ENCODE measurements around the gene GDF2.

The GDF2 gene

DNA sequence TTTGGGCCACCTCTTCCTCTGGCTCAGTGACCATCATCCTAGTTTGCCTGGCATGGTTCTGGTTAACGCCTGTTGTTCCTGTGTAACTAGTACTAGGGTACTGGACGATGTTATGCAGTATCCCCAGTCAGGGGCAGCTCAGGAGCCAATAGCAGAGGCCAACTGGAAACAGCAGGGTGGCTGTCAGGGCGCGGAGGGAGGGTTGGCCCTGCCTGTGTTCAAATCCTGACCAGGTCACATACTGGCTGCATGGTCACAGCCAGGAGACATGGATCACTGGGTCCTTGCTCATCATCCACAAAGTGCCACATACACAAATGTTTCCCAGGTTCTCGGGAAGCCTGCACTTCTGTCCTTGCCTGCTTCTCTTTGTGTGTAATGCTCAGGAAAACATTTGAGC, 13.7 kb downstream of the GDF2 start:
- no peak for DNase-seq

DNA sequence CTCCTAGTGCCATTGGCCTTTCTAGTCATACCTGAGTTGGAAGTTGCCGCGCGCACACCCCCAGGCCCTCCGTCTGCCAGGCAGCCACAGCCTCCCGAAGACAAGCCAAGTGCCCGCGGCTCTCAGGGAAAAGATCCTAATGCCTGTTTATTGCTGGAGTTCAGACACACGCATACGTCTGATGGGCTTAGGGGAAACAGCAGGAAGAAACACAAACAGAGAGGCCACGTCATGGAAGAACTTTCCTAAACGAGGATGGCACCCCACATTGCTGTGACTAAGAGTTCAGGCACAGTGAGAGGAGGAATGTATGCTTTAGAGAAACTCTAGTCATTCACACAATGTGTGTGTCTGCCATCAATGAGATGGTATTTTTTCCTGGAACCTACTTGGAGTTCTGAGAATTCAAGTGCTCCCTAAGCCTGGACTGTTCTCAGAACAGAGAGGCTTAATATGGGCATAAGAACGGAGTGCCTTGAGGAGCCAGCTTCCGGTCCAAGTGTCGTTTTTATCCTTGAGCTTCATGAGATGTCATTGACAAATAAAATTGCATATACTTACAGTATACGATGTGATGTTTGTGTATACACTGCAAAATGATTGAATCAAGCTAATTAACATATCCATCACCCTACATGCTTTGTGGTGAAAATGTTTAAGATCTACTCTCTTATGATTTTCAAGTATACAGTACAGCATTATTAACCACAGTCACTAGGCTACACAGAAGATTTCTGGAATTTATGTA, 14.3 kb downstream of the GDF2 start:
- no peak for DNase-seq

- DNase-seq: no peak
Measured at GRCh38 chr10:47337310-47337709, 15.1 kb downstream of the GDF2 start.

DNA sequence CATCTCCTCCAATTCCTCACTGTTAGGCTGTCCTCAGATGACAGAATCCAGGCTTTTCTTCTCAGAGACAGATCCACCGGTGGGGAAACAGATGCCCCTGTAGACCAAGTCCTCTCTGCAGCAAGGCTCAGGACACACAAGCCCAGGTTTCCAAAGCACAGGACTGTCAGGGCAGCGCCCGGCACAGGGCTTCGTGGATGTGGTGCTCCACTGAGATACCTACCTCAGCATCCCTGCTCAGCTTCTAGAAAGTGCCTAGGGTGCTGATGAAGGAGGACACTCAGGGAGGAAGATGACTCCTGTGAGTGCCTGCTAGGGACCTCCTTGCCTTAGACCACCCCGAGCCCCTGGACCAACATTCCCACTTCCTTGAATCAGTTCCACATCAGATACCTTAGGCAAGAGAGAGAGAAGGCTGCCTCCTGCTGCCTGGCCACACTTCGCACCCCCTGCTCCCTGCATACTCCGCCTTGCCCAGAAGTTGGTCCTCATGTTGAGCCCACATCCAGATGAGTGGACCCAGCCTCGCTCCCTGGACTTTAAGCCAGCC, 17.0 kb downstream of the GDF2 start:
- DNase-seq: no peak

DNA sequence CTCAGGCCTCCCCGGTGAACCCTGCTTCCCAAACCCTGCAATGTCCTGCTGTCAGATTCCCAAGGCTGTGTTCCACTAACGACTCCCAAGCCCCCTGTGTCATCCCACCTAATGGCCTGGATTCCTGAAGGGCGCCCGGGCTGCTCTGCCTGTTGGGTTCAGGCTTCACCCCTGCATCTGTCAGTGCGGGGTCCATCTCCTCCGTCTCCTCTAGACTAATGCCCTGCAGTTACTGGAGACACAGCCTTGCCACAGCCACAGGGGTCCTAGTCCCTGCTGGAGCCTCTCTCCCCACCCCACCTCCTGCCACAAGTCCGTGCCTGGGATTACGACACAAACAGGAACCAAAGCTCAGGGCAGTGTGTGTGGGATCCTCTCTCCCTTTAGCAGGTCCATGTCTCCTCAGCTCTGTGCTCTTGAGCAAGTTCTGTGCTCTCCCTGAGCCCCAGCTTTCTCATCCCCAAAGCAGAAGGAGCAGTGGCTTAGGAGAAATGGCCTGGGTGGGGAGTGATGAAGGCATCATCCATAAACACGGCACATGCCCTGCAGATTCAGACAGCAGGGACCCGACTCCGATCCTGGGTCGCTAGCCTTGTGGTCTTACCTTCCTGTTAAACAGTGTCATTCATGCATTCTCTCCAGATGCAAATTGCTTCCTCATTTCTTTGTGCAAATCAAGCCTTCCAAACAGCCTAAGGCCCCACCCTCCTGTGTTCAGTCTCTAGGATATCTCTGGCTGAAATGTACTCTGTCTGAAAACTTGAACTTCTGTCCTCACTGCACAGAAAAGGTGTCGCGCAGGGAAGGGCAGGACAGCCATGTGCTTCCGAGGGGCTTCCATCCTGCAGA, 17.7 kb downstream of the GDF2 start:
- no peak for DNase-seq

GRCh38 chr10:47340608-47341170, 18.4 kb downstream of the GDF2 start:
- peak in 1 of 2 experiments; percentile 12 for DNase-seq

- DNase-seq: no peak
Measured at GRCh38 chr10:47344996-47345870, 23.0 kb downstream of the GDF2 start.

DNA sequence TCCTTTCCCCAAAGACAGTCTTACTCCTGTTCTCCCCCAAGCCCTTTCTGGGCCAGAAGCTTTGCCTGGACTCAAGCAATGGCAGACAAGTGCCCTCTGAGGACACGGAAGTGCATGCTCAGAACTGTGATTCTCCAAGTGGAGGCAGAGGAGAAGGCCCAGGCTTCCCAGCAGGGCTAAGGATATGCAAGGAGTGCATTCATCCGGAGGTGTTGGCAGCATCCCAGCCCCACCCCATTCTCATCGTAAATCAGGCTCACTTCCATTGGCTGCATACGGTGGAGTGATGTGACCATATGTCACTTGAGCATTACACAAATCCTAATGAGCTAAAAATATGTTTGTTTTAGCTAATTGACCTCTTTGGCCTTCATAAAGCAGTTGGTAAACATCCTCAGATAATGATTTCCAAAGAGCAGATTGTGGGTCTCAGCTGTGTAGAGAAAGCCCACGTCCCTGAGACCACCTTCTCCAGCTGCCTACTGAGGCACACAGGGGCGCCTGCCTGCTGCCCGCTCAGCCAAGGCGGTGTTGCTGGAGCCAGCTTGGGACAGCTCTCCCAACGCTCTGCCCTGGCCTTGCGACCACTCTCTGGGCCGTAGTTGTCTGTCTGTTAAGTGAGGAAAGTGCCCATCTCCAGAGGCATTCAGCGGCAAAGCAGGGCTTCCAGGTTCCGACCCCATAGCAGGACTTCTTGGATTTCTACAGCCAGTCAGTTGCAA, 24.5 kb downstream of the GDF2 start:
- peak; percentile 85 to 88 for DNase-seq

- DNase-seq: peak in 1 of 2 experiments; percentile 8
Measured at GRCh38 chr10:47347303-47347675, 25.0 kb downstream of the GDF2 start.

DNA sequence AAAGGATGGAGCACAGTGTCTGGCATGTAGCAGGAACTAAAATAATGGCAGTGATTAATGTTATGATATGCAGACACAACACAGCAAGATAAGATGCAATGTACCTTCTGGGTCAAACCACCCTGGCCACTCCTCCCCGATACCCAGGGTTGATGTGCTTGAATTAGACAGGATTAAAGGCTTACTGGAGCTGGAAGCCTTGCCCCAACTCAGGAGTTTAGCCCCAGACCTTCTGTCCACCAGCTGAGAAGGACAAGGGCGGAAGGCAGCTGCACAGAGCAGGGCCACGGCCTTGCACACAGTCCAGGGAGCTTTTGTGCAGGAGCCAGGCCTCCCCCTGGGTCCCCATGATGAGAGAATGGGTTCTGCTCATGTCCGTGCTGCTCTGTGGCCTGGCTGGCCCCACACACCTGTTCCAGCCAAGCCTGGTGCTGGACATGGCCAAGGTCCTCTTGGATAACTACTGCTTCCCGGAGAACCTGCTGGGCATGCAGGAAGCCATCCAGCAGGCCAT, 25.9 kb downstream of the GDF2 start, which contains the start of gene RBP3:
RBP3 (plus strand) TSS at position 226 of the 514 bp plus-strand sequence; CDS start at position 348, 122 bp downstream.
- peak; percentile 26 to 58 for DNase-seq

DNA sequence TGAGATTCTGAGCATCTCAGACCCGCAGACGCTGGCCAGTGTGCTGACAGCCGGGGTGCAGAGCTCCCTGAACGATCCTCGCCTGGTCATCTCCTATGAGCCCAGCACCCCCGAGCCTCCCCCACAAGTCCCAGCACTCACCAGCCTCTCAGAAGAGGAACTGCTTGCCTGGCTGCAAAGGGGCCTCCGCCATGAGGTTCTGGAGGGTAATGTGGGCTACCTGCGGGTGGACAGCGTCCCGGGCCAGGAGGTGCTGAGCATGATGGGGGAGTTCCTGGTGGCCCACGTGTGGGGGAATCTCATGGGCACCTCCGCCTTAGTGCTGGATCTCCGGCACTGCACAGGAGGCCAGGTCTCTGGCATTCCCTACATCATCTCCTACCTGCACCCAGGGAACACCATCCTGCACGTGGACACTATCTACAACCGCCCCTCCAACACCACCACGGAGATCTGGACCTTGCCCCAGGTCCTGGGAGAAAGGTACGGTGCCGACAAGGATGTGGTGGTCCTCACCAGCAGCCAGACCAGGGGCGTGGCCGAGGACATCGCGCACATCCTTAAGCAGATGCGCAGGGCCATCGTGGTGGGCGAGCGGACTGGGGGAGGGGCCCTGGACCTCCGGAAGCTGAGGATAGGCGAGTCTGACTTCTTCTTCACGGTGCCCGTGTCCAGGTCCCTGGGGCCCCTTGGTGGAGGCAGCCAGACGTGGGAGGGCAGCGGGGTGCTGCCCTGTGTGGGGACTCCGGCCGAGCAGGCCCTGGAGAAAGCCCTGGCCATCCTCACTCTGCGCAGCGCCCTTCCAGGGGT, 26.6 kb downstream of the GDF2 start:
- no peak for DNase-seq

DNA sequence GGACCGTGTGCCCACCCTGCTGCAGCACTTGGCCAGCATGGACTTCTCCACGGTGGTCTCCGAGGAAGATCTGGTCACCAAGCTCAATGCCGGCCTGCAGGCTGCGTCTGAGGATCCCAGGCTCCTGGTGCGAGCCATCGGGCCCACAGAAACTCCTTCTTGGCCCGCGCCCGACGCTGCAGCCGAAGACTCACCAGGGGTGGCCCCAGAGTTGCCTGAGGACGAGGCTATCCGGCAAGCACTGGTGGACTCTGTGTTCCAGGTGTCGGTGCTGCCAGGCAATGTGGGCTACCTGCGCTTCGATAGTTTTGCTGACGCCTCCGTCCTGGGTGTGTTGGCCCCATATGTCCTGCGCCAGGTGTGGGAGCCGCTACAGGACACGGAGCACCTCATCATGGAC, 27.3 kb downstream of the GDF2 start:
- no peak for DNase-seq

DNA sequence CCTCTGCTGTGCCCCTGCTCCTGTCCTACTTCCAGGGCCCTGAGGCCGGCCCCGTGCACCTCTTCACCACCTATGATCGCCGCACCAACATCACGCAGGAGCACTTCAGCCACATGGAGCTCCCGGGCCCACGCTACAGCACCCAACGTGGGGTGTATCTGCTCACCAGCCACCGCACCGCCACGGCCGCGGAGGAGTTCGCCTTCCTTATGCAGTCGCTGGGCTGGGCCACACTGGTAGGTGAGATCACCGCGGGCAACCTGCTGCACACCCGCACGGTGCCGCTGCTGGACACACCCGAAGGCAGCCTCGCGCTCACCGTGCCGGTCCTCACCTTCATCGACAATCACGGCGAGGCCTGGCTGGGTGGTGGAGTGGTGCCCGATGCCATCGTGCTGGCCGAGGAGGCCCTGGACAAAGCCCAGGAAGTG, 27.7 kb downstream of the GDF2 start:
- DNase-seq: no peak

DNA sequence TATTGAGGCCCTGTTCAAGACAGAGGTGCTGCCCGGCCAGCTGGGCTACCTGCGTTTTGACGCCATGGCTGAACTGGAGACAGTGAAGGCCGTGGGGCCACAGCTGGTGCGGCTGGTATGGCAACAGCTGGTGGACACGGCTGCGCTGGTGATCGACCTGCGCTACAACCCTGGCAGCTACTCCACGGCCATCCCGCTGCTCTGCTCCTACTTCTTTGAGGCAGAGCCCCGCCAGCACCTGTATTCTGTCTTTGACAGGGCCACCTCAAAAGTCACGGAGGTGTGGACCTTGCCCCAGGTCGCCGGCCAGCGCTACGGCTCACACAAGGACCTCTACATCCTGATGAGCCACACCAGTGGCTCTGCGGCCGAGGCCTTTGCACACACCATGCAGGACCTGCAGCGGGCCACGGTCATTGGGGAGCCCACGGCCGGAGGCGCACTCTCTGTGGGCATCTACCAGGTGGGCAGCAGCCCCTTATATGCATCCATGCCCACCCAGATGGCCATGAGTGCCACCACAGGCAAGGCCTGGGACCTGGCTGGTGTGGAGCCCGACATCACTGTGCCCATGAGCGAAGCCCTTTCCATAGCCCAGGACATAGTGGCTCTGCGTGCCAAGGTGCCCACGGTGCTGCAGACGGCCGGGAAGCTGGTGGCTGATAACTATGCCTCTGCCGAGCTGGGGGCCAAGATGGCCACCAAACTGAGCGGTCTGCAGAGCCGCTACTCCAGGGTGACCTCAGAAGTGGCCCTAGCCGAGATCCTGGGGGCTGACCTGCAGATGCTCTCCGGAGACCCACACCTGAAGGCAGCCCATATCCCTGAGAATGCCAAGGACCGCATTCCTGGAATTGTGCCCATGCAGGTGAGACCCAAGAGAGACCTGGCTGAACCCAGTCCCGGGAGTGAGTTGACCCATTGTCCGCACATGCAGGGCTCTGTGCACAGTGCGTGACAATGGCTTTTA, 28.7 kb downstream of the GDF2 start:
- DNase-seq: no peak

GRCh38 chr10:47351899-47352815, 29.9 kb downstream of the GDF2 start:
- no peak for DNase-seq

GRCh38 chr10:47353351-47353750, 31.1 kb downstream of the GDF2 start:
- no peak for DNase-seq

- no peak for DNase-seq
Measured at GRCh38 chr10:47354165-47354564, 31.9 kb downstream of the GDF2 start.

DNA sequence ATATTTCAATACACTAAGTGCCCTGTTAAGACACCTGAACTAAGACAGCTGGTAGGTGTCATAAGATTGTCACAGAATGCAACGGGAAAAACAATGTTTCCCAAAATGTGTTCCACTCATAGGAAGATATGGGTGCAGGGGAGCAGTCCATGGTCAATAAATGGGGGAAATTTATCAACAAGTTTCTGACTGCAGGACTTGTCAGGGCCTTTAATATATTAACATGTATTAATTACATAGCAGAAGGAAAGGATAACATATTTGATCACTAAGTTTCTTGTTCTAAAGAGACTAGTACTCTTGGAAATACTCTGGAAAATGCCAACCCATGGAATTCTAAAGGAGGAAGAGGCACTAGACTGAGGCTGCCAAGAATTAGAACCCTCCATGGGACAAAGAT, 32.6 kb downstream of the GDF2 start:
- DNase-seq: no peak
